ENCODE measurements around the gene LY9.

GRCh38 chr1:160756849-160757201, 39.1 kb upstream of the LY9 start:
- TF ChIP-seq POLR2AphosphoS5 (IDR thresholded peaks at IDR 0.05; ENCODE audit: low read depth) (no peak), CTCF (conservative IDR thresholded peaks at IDR 0.05; ENCODE audit: low read depth in 2 of 2) (no peak), EZH2phosphoT487 (IDR thresholded peaks at IDR 0.05; ENCODE audit: unreplicated experiment) (no peak), EZH2 (IDR thresholded peaks at IDR 0.05; ENCODE audit: low read depth, unreplicated experiment) (no peak), CREB1 (CRISPR knock-in tag; IDR thresholded peaks at IDR 0.05; ENCODE audit: low read depth) (no peak), ETS1 (IDR thresholded peaks at IDR 0.05) (no peak), JUNB (IDR thresholded peaks at IDR 0.05; ENCODE audit: unreplicated experiment) (no peak), NANOG (IDR thresholded peaks at IDR 0.05; ENCODE audit: borderline replicate concordance) (no peak), ZNF331 (CRISPR knock-in tag; IDR thresholded peaks at IDR 0.05; ENCODE audit: low read depth) (no peak)

Measured in GM23338 (cell line).